ENCODE data around the gene REV1.

REV1 gene

DNA sequence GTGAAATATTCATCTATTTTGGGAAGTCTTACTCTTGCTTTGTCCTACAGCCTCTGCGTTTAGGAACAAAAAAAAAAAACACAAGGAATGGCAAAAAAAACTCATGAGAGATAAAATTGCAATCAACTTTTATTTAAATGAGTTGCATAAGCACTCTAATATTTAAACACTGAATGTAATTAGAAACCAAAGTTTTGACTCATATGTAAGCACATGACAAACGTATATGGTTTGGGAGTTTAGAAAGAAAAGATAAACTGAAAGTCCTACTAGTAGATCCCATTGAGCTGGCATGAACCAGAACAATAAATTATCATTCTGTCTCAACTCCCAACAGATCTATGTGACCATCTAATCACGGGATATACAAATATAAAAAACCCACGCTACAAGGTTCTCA, 44.8 kb downstream of the REV1 start:
- DNase-seq, result no peak

DNA sequence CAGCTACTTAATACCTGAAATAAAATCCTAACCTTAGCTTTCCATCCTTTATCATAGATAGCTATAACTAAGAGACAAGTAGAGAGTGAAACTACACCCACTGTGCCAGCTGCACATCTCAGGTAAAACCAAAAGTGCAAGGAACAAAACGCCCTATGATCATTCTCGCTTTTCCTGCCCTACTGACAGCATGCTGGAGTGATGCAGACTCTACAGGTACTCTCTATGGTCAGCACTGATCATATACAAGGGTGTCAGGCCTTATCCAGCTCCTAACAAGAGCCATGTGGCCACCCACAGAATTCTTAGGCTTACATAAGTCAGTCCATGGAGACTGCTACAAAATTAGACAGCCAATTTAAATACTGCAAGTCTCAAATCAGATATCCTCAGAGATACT, 45.6 kb downstream of the REV1 start:
- no peak for DNase-seq

DNA sequence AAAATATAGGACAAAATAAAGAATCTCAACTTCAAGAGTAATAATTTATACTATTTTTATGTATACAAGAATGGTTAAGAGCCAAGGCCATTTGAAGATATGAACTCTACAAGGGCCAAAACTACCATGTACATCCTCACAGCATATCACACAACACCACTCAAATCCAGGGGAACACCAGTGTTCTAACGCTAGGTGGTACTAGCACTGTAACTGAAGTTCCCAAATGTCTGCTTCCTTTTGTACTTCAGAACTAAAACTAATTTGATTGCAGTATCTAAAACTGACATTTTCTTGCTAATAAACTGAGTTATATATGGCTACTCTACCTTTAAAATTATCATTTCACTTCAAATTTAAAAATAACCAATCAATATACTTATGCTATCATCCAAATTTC, 47.0 kb downstream of the REV1 start:
- DNase-seq, result no peak

DNA sequence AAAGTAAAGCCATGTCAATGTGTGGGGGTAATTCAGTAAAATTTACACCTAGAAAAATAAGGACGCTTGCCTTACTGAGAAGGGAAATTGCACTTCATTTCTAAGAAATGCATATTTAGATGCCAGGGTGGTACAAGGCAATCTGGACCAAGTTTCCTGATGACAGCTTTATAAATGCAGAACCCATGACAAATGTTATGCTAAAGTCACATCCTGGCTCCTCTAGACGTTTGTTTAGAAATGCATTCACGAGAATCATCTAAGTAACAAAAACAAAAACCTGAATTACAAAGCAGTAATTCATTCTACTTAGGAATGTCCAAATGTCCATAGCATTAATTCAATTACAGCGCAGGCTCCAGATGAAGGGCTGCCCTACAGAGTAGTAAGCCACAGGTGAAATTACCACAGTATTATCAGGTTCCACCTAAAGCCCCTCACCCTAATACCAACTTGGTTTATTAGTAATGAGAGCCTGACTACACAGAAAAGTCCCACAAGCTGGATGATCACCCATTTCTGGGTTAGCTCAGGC, 49.8 kb downstream of the REV1 start:
- no peak for DNase-seq

DNA sequence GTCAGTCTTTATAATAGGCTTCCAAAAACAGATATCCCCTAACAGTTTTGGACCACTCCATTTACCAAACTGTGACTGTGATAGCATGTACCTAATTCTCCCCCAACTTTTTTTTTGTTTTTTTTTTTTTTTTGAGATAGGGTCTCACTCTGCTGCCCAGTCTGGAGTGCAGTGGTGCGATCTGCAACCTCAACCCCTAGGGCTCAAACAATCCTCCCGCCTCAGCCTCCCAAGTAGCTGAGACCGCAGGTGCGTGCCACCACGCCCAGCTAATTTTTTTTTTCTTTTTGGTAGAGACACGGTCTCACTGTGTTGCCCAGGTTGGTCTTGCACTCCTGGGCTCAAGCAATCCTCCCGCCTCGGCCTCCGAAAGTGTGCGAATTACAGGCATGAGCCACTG, 52.9 kb downstream of the REV1 start:
- no peak for DNase-seq

DNA sequence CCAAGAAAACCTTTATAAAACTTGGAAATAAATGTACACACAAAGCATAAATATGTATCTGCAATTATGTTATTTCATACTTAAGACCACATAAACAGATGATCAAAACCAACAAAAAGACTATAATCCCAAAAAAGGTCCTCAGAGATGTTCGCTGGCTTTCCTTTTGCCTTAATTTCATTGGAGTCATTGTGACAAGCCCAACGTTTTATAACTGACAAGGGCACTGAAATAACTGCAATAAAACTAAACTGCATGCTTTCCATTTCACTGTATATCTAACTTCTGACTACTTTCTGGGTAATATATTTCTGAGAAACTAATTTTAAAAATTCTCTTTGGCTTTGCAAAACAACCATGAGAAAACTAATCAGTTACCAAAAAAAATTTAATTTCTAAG, 56.5 kb downstream of the REV1 start:
- DNase-seq, result no peak

DNA sequence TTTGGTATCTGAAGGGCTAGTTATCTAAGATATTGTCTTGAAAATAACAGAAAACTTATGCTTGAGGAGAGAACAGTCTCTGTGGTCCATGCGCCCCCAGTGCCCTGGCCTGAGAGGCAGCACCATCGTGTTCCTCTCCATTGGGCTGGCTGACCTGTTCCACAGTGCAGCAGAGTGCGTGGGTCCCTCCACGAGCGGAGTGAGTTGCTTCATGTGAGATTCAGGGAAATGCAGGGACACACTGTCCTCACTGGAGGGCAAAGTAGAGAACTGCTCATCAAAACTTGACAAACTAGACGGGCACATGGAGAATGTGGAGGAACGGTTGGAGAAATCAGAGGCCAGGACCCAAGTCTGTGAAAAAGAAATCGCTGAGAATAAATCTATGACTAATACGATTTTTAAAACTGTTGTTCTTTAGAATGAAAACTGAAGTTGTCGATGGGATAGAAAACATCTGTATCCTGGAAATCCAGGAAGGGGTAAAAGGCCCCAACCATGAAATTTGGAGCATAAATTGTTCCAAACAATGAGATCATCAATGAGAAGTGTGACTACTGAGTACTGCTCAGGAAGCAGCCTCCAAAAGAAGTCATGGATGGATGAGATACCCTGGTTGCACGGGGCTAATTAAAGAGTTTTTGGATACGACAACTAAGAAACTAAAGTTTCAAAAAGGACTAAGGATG, 58.1 kb downstream of the REV1 start:
- no peak for DNase-seq

DNA sequence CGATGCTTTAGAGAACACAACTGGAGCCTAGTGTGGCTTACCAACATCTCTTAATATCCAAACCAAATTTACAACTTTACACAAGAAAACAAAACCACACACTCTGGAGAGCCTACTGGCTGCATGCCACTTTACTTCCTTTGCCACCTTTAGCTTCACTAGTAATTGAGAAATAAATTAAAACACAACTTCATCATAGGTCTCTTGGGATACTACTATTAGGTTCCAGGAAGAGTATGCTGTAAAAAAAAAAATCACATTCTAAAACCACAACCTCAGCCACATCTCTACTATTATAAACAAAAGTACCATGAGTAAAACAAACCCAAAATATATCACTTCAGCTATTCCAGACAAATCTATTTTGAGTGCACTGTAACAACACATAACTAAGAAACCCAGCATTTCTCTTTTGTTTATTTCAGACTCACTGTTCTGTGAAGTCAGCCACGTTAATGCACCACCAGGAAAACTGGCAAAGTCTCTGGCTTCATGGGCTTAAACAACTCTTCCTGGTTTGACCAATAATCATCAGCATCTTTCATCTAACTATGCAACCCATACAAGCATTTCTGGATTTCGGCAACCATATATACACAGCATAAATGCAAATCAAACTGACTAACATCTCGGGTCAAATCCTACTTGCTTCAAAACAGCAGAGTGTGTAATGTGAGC, 59.1 kb downstream of the REV1 start:
- no peak for DNase-seq

DNA sequence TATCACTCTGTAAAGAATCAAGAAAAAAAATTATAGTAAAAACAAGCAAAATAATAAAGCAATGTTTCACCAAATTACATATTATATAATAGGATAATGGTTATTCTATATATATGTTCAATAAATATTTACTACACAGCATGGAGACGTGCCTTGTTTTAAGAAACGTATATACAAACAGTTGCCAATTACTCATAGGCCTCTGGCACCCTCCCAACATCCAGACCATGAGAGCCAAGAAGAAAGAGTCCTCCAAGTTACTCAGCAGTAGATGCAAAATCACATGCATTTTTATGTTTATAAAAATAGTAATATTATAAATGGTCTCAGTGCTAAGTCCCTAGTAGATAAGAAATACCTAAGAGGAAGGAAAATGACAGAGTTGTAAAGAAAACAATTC, 64.8 kb downstream of the REV1 start:
- no peak for DNase-seq

DNA sequence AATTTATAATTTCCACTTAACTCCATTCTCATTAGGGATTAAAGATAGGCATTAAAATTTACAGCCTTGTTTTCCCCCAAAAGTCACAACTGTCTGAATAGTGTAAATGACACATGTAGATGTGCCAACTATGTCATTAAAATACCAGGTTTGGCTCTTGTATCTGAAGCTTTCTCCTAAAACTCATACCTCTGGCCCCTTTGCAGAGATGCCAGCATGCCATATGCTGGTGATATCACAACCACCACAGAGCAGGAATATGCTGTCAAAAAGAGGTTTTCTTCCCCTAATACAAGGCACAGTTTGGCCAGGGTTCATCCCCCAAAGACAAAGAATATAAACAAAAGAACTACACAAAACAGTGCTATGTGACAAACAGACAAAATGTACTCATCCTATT, 65.4 kb downstream of the REV1 start:
- DNase-seq, result no peak

DNA sequence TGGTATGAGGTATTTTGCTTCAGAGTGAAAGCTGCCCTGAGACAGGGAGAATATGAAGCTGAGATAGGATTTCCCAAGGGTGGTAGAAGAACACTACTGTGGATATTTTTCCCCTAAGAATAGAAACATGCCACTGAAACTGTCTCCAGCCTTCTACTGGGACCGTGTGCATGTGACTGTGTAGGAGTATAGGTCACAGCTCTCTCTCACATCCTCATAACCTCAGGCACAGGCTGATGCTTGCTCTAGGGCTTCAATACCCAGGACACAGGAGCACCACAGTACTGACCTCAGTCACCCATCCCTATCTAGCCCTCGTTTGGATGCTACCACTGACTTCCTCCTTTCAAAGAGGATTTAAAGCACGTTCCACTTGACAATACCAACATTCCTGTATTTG, 67.2 kb downstream of the REV1 start:
- no peak for DNase-seq

DNA sequence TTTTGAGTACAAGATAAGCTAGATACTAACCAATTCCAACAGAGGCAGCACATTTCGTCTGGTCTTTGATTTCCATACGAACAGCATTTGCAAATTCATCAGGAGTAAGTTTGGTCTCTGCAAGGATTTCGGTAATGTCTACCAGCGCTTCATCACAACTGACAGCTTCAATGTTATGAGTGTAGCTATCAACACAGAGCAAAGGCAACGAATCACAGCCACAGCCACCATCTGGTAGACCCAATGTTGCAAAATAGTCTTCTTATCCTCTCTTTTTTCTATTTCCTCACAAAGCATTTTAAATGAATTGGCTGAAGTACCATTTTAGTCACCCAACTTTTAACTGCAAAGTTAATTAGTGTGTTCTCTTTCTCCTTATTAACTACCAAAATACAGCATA, 68.3 kb downstream of the REV1 start:
- DNase-seq, result no peak

DNA sequence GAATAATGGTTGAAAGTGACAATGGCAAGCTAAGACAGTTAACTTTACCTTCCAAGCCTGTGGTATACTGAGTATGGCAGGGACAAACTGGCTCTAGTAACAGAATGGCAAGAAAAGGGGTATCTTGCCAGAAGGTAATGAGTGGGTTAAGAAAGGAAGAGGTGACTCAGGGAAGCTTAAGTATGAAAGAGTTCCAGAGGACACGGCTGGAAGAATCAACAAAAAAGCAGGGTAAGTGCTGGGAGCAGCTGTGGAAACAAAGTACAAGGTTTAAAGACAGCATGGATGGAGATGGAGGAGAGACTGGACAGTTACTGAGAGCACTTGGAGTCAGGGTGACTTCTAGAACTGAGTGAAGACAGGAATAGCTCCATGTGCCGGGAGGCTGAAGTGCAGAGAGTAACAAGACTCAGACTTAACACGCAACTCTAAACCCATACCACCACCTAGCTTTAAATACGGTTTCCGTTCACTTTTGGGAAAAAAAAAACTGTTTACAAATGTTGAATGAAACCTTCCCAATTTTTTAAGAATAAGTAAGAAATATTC, 69.0 kb downstream of the REV1 start:
- DNase-seq, result no peak

DNA sequence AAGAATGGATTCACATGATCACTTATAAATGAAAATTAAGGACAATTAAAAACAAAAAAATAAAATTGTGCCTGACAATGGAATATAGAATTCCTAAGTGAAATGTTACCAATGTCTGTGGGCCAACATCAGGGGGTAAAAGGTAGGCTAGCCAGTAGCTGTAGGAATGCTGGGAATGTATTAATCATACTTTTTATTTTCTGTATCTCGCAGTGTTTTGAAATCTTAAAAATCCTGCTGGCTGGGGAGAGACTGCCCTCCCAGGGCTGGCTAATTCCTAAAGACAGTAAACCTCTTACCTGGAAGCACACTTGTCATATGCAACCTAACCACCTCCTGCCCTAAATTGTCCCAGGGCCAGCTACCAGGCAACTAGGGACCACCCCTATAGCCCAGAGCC, 69.8 kb downstream of the REV1 start:
- DNase-seq, result no peak

DNA sequence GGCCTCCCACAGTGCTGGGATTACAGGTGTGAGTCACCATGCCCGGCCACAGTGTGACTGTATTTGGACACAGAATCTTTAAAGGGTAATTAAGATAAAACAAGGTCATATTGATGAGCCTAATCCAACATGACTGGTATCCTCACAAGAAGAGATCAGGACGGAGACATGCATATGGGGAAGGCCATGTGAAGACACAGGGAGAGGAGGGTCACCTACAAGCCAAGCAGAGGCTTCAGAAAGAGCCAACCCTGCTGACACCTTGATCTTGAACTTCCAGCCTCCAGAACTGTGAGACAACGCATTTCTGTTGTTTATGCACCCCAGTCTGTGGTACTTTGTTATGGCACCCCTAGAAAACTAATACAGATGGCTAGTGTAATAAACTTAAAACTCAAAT, 72.4 kb downstream of the REV1 start:
- DNase-seq, result no peak

DNA sequence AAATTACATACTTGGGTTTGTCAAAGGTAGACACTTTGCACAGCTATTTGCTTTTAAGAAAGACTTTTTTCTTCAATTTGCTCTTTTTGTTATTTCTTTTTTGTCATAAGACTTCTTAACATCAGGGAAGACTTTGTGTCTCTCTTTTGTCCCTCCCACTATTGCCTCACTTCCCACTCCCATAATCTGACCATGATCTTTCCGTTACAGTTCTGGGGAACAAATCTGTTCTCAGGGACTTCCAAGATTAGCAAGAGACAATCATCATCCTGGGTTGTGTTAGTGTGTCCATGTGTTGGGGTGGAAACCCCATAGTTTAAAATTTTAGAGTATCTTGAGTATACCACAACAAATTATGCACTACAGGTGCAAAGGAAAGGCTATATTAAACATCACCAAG, 75.3 kb downstream of the REV1 start:
- DNase-seq, result no peak

DNA sequence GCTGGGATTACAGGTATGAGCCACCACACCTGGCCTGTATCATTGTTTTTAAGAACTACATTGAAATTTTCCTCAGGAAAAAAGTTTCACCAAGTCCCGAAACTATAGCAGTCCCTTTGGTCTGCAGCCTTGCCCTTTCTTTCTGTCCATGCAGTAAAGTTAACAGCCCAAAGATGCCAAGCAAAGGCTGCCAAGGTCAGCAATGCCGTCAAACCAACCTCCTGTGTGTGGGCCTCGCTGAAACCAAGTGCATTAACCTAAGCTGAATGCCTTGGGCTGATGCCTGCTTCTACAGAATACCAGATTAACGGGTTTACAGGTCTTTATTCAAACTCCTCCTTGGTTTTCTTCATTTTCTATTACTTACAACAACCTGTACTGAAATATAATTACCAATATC, 79.5 kb downstream of the REV1 start:
- no peak for DNase-seq

DNA sequence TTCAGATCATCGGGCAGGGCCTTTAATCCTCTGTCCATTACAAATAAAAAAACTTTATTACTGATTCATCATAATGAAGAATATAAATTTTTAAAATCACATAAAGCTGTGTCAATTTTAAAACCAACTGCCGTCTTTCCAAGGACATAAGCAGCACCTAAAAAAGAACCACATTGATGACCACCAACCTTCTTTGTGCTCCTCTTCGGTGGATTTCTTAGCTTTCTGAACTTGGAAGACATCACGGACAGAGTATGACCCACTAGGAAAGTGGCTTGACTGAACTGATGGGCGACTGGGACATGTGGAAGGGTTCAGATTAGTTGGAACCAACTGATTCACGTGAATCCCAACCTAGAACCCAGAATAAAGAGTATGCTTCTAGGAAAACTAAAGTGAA, 83.7 kb downstream of the REV1 start:
- DNase-seq, result no peak

DNA sequence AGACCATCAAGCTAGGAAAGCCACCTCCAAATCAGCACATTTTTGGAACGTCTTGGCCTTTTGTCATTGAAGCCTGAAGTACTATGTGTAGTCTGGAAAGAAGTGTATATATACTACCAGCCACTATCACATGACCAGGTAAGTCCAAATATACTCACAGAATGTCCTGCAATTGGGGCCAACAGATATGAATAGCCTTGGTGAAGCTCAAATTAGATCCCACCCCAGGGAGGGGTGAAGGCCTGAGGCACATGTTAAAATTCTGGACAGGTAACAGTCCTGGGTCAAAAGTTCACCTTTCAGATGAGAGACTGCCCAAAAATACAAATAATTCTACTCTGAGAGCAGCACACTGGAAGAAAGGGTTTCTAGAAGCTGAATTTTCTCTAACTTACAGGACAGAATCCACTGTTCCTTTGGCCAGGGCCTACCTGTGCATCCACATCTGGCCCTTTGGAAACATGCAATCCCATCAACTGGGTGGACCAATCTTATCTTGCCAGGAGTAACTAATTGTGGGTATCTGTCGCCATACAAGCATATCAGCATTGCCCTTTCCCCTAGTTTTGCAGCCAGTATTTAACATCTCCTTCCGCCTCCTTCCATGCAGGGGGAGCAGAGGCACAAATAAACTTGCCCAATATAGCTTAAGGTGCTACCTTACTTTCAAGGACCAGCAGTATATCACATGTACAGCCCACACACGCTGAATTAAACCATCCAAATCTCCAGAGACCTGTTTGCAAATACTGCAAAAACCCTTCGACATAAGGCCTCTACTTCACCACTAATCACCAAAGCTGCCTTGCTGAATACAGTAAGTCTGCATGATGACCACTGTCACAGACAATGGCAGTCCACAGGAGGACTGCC, 84.8 kb downstream of the REV1 start:
- DNase-seq, result no peak

DNA sequence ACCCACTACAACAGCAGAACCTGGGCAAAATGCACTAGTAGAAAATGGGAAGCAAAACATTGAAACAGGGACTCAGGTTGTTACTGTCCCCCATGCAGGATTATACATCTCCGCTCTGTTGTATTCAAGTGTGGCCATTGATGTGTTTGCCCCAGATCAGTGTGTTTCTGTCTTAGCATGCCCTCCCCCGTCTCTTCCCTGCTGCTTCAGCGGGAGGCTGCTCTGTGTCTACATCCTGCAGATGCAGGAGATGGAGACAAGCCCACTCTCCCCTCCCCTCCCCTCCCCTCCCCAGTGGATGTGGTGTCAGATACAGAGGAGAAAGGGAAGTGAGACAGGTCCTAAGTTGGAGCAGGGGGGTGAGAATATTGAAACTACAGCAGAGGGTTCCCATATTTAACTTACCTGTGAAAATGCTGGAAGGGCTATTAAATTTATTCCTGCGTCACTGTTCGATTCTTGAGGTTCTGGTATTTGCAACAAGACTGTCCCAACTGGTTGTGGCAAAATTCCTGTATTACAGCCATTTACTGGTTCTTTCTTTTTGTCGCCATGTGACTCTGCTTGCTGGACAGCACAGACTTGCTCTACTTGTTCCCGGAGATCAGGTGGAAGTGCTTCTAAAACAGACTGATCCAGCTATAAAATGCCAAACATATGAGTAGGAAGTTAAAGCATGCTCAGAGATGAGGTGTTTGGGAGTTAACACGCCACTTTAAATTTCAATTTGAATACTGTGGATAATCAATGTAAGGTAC, 85.6 kb downstream of the REV1 start:
- DNase-seq, result no peak

DNA sequence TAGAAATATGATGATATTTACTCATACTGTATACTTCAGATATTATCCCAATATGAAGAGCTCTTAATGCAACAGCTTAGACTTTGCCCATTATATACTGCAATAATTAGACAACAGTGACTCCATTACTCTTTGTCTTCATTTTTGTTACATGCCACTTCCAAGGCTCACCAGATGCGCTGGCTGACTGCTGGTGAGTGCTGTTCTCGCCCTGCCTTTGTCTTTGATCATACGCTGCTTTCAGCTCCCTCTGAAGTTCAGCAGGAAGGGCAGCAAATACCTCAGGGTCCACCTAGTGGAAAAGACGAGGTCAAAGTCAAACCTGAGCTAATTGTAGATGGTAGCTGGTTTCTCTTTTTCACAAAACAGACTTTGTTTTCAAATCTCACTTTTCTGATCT, 86.3 kb downstream of the REV1 start:
- DNase-seq, result no peak

DNA sequence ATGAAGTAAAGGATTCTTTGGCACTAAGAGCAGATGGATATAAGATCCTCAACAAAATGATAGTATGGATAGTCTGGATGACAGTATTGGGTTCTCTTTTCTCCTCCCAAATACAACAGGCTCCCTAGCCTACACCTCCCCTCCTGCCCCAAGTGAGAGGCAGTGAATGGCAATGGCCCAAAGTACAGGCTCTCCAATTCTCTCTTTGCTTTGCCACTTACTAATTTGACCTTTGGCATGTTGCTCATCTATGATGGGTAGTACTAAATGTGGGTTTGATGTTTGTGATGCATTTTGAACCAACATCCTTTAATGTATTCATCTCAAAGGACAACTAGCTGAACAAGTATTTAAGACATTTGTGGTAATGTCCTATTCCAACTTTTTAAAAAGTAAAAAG, 86.7 kb downstream of the REV1 start:
- DNase-seq, result no peak

DNA sequence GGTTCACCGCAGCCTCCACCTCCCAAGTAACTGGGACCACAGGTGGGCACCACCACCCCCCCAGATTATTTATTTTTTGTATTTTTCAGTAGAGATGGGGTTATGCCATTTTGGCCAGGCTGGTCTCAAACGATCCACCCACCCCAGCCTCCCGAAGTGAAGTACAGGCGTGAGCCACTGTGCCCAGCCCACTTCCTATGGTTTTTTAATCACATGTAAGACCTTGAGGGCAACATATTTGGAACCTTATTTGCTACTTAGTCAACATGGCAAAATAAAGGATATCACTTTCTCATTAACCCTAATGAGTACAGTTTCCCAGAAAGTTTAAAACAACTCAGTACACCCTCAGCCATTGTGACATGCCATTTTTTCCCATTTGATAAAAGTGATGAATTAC, 88.0 kb downstream of the REV1 start:
- DNase-seq, result no peak
